Endothelial cell of umbilical vein (primary cell): ENCODE data around the gene UMPS. TPM values are rescaled to one million over a fixed set of nuclear protein-coding genes. Genes with fewer than 3 reads are reported as not detected.

Source experiments
- BruUV-seq: library from RNA; stranded (reverse); fragments of 400-500 nt; replicated peaks from 2 replicates; lab custom pipeline; 2021; lab: Mats Ljungman, UMichigan
- CTCF ChIA-PET: fragments of 300-600, 350-600 bp; sonication (Branson Sonifier 250); formaldehyde crosslinking; loops from one replicate; lab custom pipeline; 2021; ENCODE audit warnings: antibody characterized with exemption, inconsistent platforms; lab: Charles Lee
- POLR2A ChIA-PET: fragments of 300-600, 350-600 bp; sonication (Branson Sonifier 250); formaldehyde crosslinking; loops from one replicate; lab custom pipeline; 2021; ENCODE audit warnings: antibody characterized with exemption, inconsistent platforms; lab: Charles Lee
- DNase-seq: peaks from one replicate; pipeline ENCODE4 v3.0.0-alpha.2; 2011; ENCODE audit warnings: low read depth, low spot score
- FAIRE-seq: peaks from 2 replicates; lab custom pipeline; 2011; peaks lifted over from hg19 to GRCh38; lab: Jason Lieb, UNC
- H2AFZ ChIP-seq: 2 replicates; pipeline ENCODE4 v1.6.0; 2012; ENCODE audit warnings: low read depth, low read length, control low read depth, inconsistent platforms
- H3K27ac ChIP-seq: 2 replicates; pipeline ENCODE4 v1.5.1; 2011; ENCODE audit warnings: low read depth, mild to moderate bottlenecking, control low read depth, low read length, moderate library complexity; ENCODE audit not compliant: insufficient read depth
- H3K27me3 ChIP-seq, 2 experiments: 2 replicates each; pipeline versions ENCODE4 v1.6.0 to v1.6.1; 2011; ENCODE audit warnings: low read length in 2 of 2, mixed read lengths in 1 of 2; ENCODE audit not compliant: control insufficient read depth in 2 of 2, insufficient read depth in 2 of 2
- H3K36me3 ChIP-seq, 2 experiments: 2 replicates in 1 of 2; 3 replicates in 1 of 2; pipeline ENCODE4 v1.5.1; 2011; ENCODE audit warnings: low read length in 2 of 2, mild to moderate bottlenecking in 1 of 2, moderate library complexity in 1 of 2; ENCODE audit not compliant: control insufficient read depth in 2 of 2, insufficient read depth in 2 of 2; ENCODE audit errors: extremely low read depth in 1 of 2
- H3K4me1 ChIP-seq: 3 replicates; pipeline ENCODE4 v1.5.1; 2011; ENCODE audit warnings: mild to moderate bottlenecking, low read length; ENCODE audit not compliant: control insufficient read depth, insufficient read depth; ENCODE audit errors: extremely low read depth
- H3K4me2 ChIP-seq: 2 replicates; pipeline ENCODE4 v1.6.1; 2011; ENCODE audit warnings: low read length, control low read depth, mixed read lengths; ENCODE audit not compliant: insufficient read depth
- H3K4me3 ChIP-seq, 3 experiments: fragments of 200-600 bp in 1 of 3; sonication (generic), shearing (Covaris generic) in 1 of 3; replicated peaks in 1 of 3; 2 replicates each; pipeline ENCODE4 v1.5.1; 2011 to 2016; ENCODE audit warnings: control low read depth in 3 of 3, low read length in 3 of 3, mild to moderate bottlenecking in 2 of 3, inconsistent platforms in 1 of 3, low read depth in 1 of 3, moderate library complexity in 1 of 3; ENCODE audit not compliant: insufficient read depth in 1 of 3
- H3K79me2 ChIP-seq: 2 replicates; pipeline ENCODE4 v1.6.0; 2012; ENCODE audit warnings: low read length, inconsistent platforms; ENCODE audit not compliant: control insufficient read depth, insufficient read depth
- H3K9ac ChIP-seq: replicated peaks from 2 replicates; pipeline ENCODE3; 2011; ENCODE audit warnings: low read length, control low read depth; ENCODE audit not compliant: insufficient read depth; ENCODE audit errors: extremely low read depth
- H3K9me1 ChIP-seq: replicated peaks from 3 replicates; pipeline ENCODE4 v1.6.0; 2011; ENCODE audit warnings: mild to moderate bottlenecking, low read length; ENCODE audit not compliant: control insufficient read depth, insufficient read depth; ENCODE audit errors: extremely low read depth
- H3K9me3 ChIP-seq: replicated peaks from 2 replicates; pipeline ENCODE4 v1.5.1; 2012; ENCODE audit warnings: low read length, inconsistent platforms; ENCODE audit not compliant: control insufficient read depth, insufficient read depth
- H4K20me1 ChIP-seq: replicated peaks from 2 replicates; pipeline ENCODE3; 2011; ENCODE audit warnings: mild to moderate bottlenecking, low read length; ENCODE audit not compliant: control insufficient read depth, insufficient read depth; ENCODE audit errors: extremely low read depth
- EZH2 ChIP-seq: IDR thresholded peaks from 2 replicates; pipeline ENCODE4 v1.6.1; 2012; ENCODE audit warnings: borderline replicate concordance, low read depth, mild to moderate bottlenecking, moderate library complexity, low read length, inconsistent platforms; ENCODE audit not compliant: severe bottlenecking
- FOS ChIP-seq: IDR thresholded peaks from 2 replicates; pipeline ENCODE4 v1.6.1; 2011; ENCODE audit warnings: mild to moderate bottlenecking, low read length, moderate library complexity, borderline replicate concordance; ENCODE audit not compliant: insufficient read depth
- GATA2 ChIP-seq: IDR thresholded peaks from 2 replicates; pipeline ENCODE4 v1.7.0; 2011; ENCODE audit warnings: low read depth, mild to moderate bottlenecking, moderate library complexity, mixed read lengths, low read length; ENCODE audit not compliant: insufficient read length, insufficient read depth
- JUN ChIP-seq: IDR thresholded peaks from 2 replicates; pipeline ENCODE4 v1.6.1; 2011; ENCODE audit warnings: borderline replicate concordance, low read depth; ENCODE audit not compliant: insufficient read length, insufficient read depth
- MYC ChIP-seq: IDR thresholded peaks from one replicate; pipeline ENCODE4 v1.6.1; 2011; ENCODE audit warnings: mild to moderate bottlenecking, low read depth, low read length
- POLR2A ChIP-seq: IDR thresholded peaks from 2 replicates; pipeline ENCODE4 v1.6.1; 2012; ENCODE audit warnings: low read depth, mild to moderate bottlenecking, control low read depth, low read length
- POLR2AphosphoS5 ChIP-seq: IDR thresholded peaks from 2 replicates; pipeline ENCODE4 v1.6.1; 2012; ENCODE audit warnings: low read depth, mild to moderate bottlenecking, control low read depth, low read length, moderate library complexity; ENCODE audit not compliant: insufficient read depth
- dilution Hi-C: fragments of 300-500 bp; cut with MboI; formaldehyde crosslinking; loops from one replicate; pipeline ENCODE4 v1.15.0; 2019; ENCODE audit warnings: low sequenced_read_pairs; ENCODE audit not compliant: extremely low pct_ligation_motif_present
- intact Hi-C: fragments of 100-400 bp; cut with micrococcal nuclease; formaldehyde crosslinking; loops from one replicate; pipeline ENCODE4 v1.10.0; 2022
- polyA plus RNA-seq, 4 experiments: library from polyadenylated mRNA; depleted of rRNA in 3 of 4; stranded (reverse) in 3 of 4; unstranded in 1 of 4; fragments of >200 nt; gene quantifications; 2 replicates each; pipeline versions ENCODE4 v1.2.1 to v1.2.3, GENCODE V29; 2011 to 2012; ENCODE audit warnings: missing spikeins in 1 of 4
- total RNA-seq: library from RNA; stranded (reverse); gene quantifications from 2 replicates; pipeline ENCODE4 v1.2.3, GENCODE V29; 2021
- TF ChIP-seq, protein P1 (sequence below), 2 donors: IDR thresholded peaks; 1 replicate in 1 of 2; 2 replicates in 1 of 2; pipeline ENCODE4 v1.5.1; 2011; ENCODE audit warnings: low read length in 2 of 2, mild to moderate bottlenecking in 2 of 2, moderate library complexity in 2 of 2, control low read depth in 1 of 2, inconsistent platforms in 1 of 2, low read depth in 1 of 2; ENCODE audit not compliant: insufficient read depth in 1 of 2; ENCODE audit errors: extremely low read depth in 1 of 2
- TF ChIP-seq, protein P2 (sequence below): IDR thresholded peaks from 2 replicates; pipeline ENCODE4 v1.6.1; 2011; ENCODE audit not compliant: insufficient read depth, insufficient read length

UMPS gene
- total and polyA plus RNA-seq, 2 donors (not counting 3 experiments of a cell fraction or from before 2014, with no cell fraction given), result 38.6 to 50.2 TPM

DNA sequence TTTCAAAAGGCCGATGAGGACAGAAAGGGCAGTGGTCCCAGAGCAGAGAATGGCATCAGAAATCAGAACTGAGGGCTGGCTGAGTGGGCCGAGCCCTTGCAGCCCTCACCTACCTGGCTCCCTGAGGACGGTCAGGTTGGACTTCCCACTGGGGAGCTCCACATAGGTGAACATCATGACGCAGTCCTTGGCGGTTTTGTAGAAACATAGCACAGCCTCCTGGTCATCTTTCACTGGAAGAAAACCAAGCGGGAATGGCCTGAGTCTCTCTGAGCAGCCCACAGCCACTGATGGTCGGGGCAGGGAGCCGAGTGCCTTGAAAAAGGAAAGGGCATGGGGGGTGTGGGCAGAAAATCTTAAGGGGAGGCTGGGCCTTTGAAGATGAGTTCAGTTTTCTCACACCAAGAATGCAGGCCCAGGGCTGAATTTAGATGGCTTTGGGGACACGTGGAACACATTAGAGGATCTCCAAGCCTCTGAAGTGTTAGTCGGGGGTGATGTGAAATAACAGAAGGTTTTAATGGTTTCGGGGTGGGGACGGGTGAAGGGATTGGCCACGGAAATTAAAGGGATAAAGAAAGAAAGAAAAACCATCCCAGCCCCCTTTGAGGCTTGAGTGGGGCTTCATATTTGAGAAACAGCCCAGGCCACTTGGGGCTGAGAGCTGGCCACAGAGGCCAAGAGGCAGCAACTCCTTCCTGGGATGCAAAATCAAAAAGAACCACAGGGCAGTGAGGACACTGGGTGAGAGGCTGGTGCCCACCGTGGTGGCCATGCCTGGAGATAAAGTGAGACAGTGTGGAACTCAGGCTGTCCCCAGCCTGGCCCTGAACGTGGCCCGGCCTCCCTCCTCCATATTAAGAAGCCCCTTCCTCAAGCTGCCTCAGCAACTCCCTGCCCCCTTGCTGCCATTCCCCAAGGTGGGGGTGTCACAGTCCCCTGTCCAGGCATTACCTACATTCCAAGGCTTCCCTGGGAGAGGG lies 36.2 kb downstream of the UMPS start:
- dilution Hi-C loops (loop anchor here (25.0 kb wide), 1 partner anchor 121 kb away; the partner anchor contains the start of gene ITGB5), intact Hi-C loops (loop anchor here (10.0 kb wide), 1 partner anchor 388 kb away; no protein-coding TSS in a partner anchor)
- no peak for FAIRE-seq
- no peaks in the 10 kb centered on the region for H3K79me2 ChIP-seq
- H3K4me3 ChIP-seq, result no peak overlapping the region
- H3K36me3 ChIP-seq, result peaks cover 0 to 13% of the 10 kb centered on the region in 2 experiments
- no peaks in the 10 kb centered on the region for H4K20me1 ChIP-seq
- no peak overlapping the region for H3K9ac ChIP-seq
- no peaks in the 10 kb centered on the region for H3K9me3 ChIP-seq
- no peak for DNase-seq
- ChIA-PET CTCF (interaction anchor here (0.5 to 8.6 kb wide), 4 partner anchors 65 to 833 kb away, joined by 3 to 424 read pairs (median 4); no protein-coding TSS in a partner anchor), POLR2A (no interaction called here)
- no peak overlapping the region for H3K4me2 ChIP-seq
- H3K27ac ChIP-seq, result no peak overlapping the region
- H3K27me3 ChIP-seq, result no peaks in the 10 kb centered on the region
- H3K9me1 ChIP-seq, result no peaks in the 10 kb centered on the region
- no peak overlapping the region for H2AFZ ChIP-seq
- TF ChIP-seq, protein P1, sequence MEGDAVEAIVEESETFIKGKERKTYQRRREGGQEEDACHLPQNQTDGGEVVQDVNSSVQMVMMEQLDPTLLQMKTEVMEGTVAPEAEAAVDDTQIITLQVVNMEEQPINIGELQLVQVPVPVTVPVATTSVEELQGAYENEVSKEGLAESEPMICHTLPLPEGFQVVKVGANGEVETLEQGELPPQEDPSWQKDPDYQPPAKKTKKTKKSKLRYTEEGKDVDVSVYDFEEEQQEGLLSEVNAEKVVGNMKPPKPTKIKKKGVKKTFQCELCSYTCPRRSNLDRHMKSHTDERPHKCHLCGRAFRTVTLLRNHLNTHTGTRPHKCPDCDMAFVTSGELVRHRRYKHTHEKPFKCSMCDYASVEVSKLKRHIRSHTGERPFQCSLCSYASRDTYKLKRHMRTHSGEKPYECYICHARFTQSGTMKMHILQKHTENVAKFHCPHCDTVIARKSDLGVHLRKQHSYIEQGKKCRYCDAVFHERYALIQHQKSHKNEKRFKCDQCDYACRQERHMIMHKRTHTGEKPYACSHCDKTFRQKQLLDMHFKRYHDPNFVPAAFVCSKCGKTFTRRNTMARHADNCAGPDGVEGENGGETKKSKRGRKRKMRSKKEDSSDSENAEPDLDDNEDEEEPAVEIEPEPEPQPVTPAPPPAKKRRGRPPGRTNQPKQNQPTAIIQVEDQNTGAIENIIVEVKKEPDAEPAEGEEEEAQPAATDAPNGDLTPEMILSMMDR (IDR thresholded peaks at IDR 0.05; ENCODE audit: extremely low read depth in 1 of 2, insufficient read depth in 1 of 2, low read depth in 1 of 2, low read length in 2 of 2), result no peak
- TF ChIP-seq GATA2 (no peak), EZH2 (no peak), POLR2AphosphoS5 (no peak), JUN (no peak), POLR2A (no peak), FOS (no peak), MYC (no peak)
- TF ChIP-seq, protein P2, sequence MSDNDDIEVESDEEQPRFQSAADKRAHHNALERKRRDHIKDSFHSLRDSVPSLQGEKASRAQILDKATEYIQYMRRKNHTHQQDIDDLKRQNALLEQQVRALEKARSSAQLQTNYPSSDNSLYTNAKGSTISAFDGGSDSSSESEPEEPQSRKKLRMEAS, result no peak
- H3K4me1 ChIP-seq, result peaks cover 10% of the 10 kb centered on the region
- BruUV-seq, result no TSS peak
